Islet precursor cell (in vitro differentiated cells): ENCODE results near the gene EPB41L1.

Experiments
- DNase-seq: peaks from one replicate; pipeline ENCODE4 v3.0.0-alpha.2; 2018

The EPB41L1 gene

DNA sequence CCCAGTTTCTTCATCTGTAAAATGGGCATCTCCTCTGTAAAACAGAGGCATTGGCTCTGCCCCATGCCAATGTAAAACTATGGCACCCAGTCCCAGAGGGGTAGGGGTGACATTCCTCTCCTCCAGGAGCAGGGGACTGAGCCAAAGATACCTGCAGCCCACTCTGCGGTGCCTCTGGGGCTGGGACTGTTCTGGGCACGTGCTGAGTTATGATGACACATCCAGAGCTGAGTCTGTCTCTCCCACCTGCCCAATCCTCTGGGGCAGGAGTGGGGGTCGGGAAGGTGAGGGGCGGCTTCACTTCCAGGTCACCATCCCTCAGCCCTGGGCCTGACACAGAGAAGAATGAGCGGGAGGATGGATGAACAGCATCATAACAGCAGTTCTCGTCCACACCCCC lies 111.6 kb downstream of the EPB41L1 start:
- DNase-seq: no peak

DNA sequence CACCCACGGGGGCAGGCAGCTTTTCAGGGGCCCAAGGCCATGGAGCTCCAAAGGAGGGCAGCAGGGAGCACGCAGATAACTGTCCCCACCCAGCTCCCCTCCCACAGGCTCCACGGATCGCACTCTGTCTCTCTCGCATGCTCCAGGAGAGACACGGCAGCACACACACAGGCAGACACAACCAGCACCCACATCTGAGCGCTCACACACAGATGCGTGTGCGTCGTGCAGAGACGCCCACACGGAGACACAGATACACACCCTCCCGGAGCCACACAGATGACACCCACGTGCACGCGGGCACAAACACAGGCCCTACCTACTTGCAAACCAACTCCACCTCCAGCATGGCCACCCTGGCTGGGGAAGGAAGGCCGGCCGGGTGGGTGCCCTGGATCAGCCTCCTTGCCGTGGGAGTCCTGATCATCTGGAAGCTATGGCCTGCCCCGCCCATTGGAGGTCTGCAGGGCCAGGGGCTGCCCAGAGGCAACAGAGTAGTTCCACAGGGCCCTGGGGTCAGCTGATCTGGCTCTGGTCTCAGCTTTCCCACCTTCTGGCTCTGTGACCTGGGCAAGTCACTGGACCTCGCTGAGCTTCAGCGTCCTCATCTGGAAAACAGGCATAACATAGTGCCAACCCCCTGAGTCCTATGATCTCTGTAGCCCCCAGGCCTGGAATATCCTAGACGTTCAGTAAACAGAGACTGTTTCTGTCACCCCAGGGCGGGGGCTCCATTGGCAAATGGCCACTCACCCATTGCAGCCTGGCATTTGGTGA lies 113.3 kb downstream of the EPB41L1 start:
- peak; percentile 61 for DNase-seq

DNA sequence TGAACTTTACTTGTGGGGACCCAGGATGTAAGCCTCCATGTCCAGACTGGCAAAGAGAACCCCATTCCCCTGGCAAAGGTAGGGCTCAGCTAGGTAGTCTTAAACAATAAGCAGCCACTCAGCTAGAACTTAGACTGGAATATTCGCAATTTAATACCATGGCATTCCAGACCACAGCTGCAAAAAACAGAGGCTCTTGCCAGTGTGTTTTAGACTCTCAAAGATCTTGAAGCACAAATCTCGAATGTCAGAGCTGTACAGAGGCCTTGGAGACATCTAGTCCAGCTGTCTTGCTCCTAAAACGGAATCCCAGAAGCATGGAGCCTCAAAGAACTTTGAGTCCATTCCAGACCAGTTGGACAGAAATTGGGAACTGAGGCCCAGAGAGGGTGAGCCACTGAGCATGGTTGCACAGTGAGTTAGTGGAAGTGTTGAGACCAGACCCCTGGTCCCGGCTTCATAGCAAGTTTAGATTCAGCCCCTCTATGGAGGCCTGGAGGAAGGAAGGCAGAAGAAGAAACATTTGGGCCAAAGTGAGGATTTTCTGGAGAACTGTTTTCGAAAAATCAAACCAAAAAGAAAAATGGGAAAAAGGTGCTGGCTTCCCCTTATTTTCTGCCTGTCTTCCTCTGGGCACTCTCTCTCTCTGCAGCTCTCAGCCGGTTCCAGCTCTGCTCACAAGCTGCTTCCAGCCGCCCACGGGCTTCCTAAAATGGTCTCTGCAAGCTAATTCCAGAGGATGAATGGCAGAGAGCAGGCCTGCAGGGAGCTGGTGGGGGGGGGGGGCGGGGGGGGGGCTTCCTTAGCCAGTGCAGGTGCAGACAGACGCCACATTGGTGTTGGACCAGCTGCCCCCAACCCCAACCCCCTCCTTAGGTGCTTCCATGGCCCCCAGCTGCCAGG lies 114.2 kb downstream of the EPB41L1 start:
- DNase-seq: peak; percentile 55

DNA sequence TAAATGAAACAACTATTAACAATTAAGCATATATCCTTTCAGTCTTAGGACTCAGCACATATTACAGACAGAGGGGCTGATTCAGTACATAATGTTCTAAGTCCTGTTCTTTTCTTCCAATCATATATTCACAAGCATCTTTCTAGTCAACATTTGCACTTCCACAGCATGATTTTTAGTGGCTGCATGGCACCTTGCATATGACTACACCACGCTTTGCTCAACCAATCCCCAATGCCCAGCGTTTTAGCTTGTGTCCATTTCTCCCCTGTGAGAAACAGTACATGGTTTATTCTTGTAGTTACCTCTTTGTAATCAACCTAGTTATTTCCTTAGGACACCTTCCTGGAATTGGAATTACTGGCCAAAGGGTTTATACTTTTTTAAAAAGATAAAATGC lies 115.0 kb downstream of the EPB41L1 start:
- DNase-seq: no peak

DNA sequence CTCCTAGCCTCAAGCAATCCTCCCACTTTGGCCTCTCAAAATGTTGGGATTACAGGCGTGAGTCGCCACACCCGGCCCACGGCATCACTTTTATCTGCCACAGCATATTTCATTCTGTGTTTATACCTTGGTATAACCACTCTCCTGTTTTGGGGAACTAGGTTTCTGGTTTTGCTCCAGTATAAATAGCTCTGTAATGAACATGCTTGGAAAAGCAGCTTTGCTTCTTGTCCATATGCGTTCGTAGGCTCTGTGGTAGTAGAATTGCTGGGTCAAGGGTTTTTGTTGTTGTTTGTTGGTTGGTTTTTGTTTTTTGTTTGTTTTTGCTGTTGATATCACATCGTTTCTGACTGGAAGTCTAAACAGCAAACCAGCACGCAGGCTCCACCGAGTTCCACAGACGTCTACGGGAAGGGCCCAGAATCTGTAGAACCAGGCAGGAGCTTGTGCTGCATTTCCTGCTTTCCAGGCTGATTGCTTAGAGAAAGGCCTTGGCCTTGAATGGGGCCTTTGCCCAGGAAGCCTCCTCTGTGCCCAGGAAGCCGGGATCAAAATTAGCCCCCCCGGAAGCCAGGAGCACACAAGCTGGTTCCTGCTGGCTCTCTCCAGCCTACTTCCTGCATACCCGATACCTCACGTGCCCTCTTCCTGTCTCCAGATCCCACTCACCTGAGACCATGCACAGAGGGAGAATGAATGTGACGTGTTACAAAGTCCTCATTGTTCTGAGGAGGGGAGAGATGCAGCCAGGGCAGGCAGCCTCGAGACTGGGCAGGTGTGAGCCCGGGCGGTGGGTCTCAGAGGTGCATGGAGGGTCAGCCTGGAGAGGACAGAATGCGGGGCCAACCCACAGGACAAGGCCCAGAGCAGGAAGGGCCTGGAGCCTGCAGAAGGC lies 116.5 kb downstream of the EPB41L1 start:
- DNase-seq: peak; percentile 66

DNA sequence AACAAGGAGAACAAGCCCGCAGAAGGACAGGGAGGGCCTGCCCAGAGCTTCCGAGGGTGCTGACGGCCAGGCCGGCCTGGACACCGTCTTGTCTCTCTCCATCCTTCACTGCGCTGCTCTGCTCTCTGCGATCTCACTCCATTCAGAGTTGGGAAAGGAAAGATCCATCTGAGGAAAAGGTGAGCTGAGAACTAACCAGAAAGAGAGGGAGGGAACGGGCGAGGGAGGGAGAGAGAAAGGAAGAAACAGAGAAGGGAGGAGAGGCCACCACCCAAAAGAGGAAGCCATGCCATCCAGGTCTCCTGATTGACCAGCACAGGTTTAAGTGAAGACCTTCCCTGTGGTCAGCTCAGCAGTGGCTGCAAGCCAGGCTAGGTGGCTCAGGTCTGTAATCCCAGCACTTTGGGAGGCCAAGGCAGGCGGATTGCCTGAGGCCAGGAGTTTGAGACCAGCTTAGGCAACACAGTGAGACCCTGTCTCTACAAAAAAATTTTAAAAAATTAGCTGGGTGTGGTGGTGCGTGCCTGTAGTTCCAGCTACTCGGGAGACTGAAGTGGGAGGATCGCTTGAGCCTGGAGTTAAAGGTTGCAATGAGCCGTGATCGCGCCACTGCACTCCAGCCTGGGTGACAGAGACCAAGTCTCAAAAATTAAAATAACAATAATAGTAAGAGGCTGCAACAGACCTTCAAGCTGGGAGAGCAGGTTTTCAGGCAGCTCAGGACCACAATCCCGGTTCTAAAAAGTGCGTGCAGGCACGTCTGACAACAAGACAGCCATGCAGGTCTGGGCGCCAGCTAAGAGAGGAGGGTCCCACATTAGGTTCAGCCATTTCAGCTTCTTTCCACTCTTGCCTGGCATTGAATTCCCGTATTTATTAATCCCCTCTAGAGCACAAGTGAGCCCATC lies 117.4 kb downstream of the EPB41L1 start:
- DNase-seq: no peak

DNA sequence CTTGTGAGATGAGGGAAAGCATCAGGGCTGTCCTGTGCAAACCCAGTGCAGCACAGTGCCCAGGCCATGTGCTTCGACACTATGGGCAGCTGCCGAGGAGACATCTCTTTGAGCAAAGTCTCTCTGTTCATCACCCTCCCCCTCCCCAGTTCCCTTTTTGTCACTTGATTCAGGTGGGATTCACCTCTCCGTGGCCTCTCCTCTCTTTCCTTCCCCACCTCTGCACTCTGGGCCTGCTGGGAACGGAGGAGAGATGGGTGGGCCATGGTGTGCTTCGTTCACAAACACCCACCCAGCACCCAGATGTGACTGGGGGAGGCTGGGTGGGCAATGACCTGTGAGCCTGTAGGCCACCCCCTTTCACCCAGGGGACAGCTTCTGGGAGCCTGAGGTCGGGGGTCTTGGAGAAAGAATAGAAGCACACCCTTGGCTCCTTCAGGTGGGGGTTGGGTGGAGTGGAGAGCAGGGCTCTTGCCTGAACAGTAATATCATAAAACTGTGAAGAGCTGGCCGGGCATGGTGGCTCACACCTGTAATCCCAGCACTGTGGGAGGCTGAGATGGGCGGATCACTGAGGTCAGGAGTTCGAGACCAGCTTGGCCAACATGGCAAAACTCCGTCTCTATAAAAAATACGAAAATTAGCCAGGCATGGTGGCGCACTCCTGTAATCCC lies 118.1 kb downstream of the EPB41L1 start:
- DNase-seq: no peak

DNA sequence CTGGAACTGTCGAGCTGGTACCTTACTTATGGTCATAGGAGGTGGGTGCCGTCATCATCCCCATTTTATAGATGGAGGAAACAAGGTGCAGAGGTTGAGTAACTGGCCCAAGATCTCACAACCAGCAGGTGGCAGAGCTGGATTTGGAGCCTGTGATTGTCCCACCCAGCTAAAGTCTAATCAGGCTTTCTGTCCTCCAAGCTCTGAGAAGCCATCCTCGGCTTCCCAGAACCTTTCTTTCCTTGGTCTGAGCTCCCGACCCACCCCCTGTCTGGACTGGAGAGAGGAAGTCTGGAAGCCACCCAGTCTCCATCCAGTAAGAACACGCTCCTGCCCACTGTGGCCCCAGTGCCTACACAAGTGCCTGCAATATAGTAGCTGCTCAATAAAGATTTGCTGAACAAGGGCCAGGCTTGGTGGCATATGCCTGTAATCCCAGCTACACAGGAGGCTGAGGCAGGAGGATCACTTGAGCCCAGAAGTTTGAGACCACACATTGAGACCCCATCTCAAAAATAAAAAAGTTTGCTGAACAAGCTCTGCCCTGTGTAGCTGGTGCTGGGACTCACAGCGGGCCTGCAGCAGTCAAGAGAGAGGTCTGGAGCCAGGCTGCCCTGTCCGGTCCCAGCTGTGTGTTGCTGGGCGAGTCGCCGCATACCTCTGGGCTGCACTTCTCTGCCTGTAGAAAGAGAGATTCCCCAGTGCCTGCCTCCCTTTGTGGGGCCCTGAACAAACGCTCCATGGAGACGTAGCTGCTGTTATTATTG lies 119.1 kb downstream of the EPB41L1 start:
- DNase-seq: peak; percentile 71

DNA sequence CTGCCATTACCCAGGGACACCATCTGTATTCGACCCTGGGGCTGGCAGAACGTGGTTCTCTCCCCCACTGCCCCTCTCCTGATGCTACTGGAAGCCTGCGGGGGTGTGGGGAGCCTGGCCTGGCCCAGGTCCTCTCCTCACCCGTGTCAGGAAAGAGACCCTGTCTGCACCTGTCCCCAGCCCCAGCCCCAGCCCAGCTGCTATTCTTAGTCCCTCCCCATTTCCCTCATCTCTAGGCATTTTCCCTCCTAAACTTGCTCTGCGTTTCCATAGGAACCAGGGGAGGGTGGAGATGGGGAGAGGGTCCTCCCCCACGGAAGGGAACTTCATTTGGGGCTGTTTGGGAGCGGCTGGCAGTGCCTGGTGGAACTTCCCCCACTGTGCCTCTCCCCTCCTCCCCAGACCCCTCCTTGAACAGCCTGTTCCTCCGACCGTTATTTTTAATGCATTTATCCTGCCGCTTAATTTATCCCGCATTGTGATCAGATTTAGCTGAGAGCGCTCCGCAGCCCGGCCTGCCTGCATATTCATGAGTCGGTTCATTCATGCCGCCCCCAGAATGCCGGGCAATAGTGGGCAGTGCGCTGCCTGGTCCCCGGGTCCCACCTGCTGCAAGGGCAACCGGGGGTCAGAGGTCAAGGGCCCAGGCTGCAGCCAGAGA lies 119.8 kb downstream of the EPB41L1 start:
- no peak for DNase-seq

DNA sequence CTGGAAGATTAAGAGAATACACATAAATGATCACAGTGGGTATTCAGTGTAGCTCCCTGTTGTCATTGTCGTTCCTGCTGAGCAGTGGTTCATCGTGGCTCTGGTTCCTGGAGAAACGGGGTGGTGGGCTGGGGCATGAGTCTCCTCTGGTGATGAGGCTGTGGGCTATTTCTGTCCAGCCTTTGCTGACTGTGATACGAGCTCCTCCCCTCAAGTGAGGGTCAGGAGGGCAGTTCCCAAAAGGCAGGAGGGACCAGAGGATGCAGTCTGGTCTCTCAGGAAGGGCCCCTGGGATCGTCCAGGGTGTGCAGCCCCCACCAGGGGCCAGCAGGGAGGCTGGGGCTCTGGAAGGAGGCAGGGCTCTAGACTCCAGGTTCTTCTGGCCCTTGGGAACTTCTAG lies 120.5 kb downstream of the EPB41L1 start:
- DNase-seq: no peak

DNA sequence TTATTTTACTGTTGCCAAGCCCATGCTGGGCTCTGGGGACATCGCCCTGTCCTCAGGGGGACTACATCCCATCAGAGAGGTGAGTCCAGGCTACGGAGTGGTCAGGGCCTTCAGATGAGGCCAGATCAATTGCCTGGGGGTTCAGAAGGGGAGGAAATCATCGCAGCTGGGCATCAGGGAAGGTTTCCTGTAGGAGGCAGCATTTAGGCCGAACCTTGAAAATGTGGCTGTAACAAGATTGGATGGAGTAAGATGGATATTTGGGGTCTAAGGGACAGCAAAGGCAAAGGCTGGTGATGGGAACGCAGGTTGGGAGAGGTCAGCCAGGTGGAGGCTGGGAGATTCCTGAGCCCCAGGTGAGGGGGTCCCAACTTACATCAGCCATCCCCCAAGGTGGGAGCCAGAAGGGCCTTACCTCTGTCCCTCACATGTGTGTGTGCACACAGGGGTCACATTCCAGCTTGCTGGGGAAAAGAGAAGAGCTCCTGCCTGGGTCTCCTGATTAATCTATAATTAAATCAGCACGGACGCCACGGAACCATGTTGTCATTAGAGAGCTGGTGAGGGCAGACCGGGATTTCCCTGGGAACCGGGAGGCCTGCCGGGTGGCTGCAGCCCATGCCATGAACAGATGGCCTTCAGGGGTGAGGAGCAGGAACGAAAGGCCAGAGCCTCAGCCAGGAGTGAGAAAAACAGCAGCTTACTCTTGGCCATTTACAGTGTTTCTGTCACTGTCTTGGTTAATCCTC lies 121.1 kb downstream of the EPB41L1 start:
- no peak for DNase-seq

DNA sequence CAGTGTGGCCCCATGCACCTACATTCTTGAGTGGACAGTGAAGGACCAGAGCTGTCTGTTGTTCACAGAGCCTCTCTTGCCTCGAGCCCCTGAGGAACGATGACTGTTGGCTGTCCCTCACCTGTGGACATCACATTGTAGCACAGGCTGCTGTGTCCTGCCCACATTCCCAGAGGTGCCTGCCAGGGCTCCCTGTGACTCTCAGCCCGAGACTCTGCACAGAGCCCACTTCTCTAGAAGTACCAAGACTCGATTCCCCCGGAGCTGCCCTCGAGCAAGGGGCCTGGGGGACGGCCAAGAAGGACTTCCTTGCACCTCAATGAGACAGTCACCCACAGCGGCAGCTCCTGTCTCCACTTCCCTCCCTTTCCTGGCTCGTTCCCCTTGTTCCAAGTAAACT lies 123.0 kb downstream of the EPB41L1 start:
- peak; percentile 54 for DNase-seq

DNA sequence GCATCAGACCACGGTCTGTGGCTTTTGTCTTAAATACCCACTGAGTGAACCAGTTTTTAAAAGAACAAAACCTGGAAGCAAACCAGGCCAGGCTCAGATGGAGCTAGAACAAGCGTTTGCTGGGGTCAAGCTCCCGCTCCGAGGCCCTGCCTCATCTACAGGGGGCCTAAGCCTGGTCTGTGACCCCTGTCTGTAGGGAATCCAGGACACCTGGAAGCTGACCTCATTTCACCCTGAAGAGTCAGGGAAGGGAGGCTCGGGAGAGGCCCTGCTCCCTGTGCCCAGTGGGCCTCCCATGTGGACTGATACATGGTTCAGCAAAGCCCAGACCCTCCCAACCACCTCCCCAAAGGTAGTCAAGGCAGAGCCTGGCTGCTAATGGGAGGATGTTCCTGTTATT lies 124.8 kb downstream of the EPB41L1 start:
- DNase-seq: no peak

DNA sequence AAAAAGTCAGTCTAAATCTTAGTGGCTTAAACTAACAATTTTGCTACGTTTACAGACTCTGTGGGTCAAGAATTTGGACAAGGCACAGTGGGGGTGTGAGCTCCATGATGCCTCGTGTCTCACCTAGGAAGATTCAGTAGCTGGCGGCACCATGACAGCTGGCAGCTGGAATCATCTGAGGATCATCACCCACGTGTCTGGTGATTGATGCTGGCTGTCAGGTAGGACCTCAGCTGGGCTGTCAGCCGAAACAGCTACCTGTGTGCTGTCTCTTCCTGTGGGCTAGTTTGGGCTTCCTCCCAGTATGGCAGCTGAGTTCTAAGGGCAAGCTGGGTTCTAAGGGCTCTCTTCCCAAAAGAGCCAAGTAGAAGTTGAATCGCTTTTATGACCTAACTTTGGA lies 125.2 kb downstream of the EPB41L1 start:
- DNase-seq: no peak

DNA sequence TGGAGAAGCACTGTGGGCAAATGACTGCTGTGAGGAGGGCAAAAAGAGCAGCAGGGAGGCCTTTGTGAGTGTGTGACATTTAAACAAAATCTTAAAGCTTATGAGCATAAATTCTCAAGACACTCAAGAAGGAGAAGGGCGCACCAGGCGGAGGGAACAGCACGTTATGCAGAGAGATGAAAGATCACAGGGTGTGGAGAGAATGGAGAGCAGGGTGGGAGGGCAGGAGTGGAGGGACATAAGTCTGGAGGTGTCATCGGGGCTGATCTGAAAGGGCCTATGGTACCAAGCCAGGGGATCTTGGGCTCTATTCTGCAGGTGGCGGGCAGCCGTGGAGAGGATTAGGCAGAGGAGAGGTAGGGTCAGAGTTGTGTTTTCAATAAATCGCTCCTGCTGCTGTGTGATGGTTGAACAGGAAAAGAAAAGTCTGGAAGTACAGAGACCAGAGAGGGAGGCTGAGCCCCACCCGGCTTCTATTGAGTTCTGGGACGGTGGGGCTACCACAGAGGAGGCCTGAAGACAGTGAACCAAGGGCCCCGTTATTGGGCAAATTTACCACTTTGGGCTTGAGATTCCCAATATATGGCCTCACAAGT lies 127.3 kb downstream of the EPB41L1 start:
- DNase-seq: no peak
